Aorta (tissue), 5 donors: ENCODE measurements around the gene ARHGEF19. TPM values are rescaled to one million over a fixed set of nuclear protein-coding genes. Genes with fewer than 3 reads are reported as not detected.

Experiments
- ATAC-seq: fragments of 200-7000 bp; cut with Tn5 transposase; one replicate; pipeline ENCODE4 v1.9.1; 2022; ENCODE audit warnings: moderate library complexity; ENCODE audit not compliant: low FRiP score
- DNase-seq, 2 donors: peaks; one replicate each; pipeline ENCODE4 v3.0.0-alpha.2; 2020
- H3K27ac ChIP-seq, 2 donors: one replicate each; pipeline ENCODE4 v1.5.1; 2013; ENCODE audit warnings: low read length in 2 of 2, mild to moderate bottlenecking in 2 of 2, moderate library complexity in 2 of 2, control low read depth in 1 of 2, inconsistent platforms in 1 of 2, low read depth in 1 of 2
- H3K27me3 ChIP-seq, 2 donors: one replicate each; pipeline ENCODE4 v1.6.1; 2013; ENCODE audit warnings: control low read depth in 1 of 2, low read length in 1 of 2, mild to moderate bottlenecking in 1 of 2, moderate library complexity in 1 of 2; ENCODE audit not compliant: insufficient read depth in 2 of 2, control insufficient read depth in 1 of 2
- H3K36me3 ChIP-seq, 2 donors: one replicate each; pipeline ENCODE4 v1.6.1; 2013; ENCODE audit warnings: control low read depth in 1 of 2, low read length in 1 of 2, mild to moderate bottlenecking in 1 of 2; ENCODE audit not compliant: insufficient read depth in 2 of 2, control insufficient read depth in 1 of 2
- H3K4me1 ChIP-seq, 2 donors: one replicate each; pipeline ENCODE4 v1.6.1; 2013; ENCODE audit warnings: low read length in 2 of 2, control low read depth in 1 of 2, mild to moderate bottlenecking in 1 of 2, moderate library complexity in 1 of 2; ENCODE audit not compliant: insufficient read depth in 2 of 2, control insufficient read depth in 1 of 2
- H3K4me3 ChIP-seq, 2 donors: one replicate each; pipeline ENCODE4 v1.5.1; 2013; ENCODE audit warnings: low read length in 2 of 2, control low read depth in 1 of 2, mild to moderate bottlenecking in 1 of 2
- H3K9me3 ChIP-seq: one replicate; pipeline ENCODE4 v1.6.1; 2013; ENCODE audit warnings: mild to moderate bottlenecking, low read length; ENCODE audit not compliant: control insufficient read depth
- WGBS, 2 donors: extraction: QIAGEN DNeasy Blood & Tissue Kit; methylation state at CpG; one replicate each; pipeline ENCODE4 v1.1.7; 2013; 5-methylcytosine and 5-hydroxymethylcytosine counted together
- intact Hi-C, 2 donors: fragments of 100-400 bp; cut with DNase I; formaldehyde crosslinking; loops; one replicate each; pipeline versions ENCODE4 v1.14.2 to v1.15.0; 2022
- polyA plus RNA-seq, 2 donors: library from polyadenylated mRNA; stranded (reverse); fragments of 200-250 nt; gene quantifications; one replicate each; pipeline ENCODE4 v1.2.3, GENCODE V29; 2013
- total RNA-seq, 2 donors: library from RNA; stranded (reverse); fragmentation: NEBNext Ultra II Directional; extraction: Animal tissue kit (Norgen Biotek cat#: 25700); gene quantifications; one replicate each; pipeline ENCODE4 v1.2.1, GENCODE V29; 2021
- donor health status: healthy with polysubstance abuse.
- donor health status: Bipolar disorder and iron deficiency.
- donor health status: DM: no; HTN: no; CAD: no.
- donor health status: DM: no; HTN: no; CAD: no.
- donor health status: DM: yes; HTN: yes; CAD: no.

Gene ARHGEF19
- total and polyA plus RNA-seq, 4 donors = 3.3 to 19.7 (median 7.9) TPM

DNA sequence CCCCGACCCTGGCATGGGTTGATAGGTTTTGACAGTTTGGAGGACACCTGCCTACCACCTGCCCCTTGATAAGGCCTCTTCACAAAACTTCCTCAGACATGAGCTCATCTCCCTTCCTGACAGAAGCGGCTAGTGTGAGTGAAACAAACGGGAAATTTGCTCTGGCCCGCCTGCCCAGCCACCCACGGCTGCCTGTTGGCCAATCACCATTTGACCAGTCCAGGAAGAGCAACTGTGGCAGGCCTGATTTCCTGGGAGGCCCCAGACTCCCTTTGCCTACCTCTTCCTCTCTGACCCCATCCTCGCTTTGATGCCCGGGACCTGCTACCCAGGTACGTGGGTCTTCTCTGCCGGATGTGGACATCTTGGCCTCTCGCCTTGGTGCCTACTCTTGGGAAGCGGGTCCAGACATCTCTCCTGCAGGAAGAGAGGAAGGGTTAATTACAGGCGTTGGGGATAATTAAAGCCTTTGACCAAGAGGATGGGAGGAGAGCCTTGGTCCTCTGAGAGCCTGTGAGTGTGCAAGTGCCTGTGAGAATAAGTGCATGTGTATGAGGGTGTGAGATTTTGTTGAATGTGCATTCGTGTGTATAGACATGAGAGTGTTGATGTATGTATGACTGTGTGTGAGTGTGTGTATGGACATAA lies 55.5 kb downstream of the ARHGEF19 start:
- no peak for ATAC-seq
- H3K27me3 ChIP-seq = no peaks in the 10 kb centered on the region
- WGBS, 2 donors = 87 to 89% methylated on average over 13 of the region's 13 CpGs
- no peaks in the 10 kb centered on the region for H3K36me3 ChIP-seq
- intact Hi-C loops = no loop called here
- H3K27ac ChIP-seq = no peak overlapping the region
- H3K4me1 ChIP-seq = no peaks in the 10 kb centered on the region
- peak in 1 of 2 donors; percentile 73 for DNase-seq
- H3K9me3 ChIP-seq = no peaks in the 10 kb centered on the region
- H3K4me3 ChIP-seq = no peak overlapping the region

DNA sequence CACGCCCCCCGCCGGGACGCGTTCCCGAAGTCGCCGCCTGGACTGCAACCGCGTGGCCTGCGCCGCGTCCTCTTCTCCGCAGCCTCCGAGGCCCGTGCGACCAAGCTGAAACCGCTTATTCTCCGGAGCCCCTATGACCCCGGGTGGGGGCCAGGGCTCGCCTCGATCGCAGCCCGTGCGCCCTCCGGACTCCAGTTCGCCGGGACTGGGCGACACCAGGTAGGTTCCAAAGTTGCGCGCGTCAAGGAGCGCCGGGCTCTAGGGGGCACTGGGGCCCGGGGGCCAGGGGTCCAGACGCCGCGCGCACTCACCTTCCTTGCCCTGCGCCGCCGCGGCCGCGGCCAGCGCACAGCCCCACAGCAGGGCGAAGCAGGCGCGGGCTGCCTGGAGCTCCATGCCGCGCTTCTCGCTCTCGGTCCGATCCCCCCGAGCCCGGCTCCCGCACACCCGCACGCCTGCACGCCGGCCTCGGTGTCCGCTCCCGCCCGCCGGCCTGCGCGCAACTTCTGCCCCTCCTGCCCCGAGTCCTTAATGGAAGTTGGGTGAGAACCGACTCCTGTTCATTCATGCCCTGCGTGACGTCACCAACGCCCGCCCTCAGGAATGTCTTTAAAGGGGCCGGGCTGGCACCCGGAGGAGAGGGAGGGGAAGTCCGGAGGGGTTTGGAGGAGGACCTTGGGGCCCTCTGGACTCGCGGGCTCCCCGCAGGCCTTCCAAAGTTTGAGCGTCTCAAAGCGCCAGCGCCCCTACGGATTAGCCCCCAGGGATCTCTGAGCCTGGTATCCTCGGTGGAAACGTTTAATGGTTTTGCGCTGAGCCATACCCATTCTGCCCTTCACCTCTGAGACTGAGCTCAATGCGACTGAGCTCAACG lies 56.7 kb downstream of the ARHGEF19 start, which contains the start of gene EPHA2:
Gene EPHA2, minus strand, starts transcription at position 533 of the 874 bp plus-strand sequence. Its CDS starts 137 bp downstream, at position 396.
- intact Hi-C loops = loop anchor here in 1 of 2 donors (2.0 kb wide), 1 partner anchor 25 kb away; no protein-coding TSS in a partner anchor
- DNase-seq (peak; percentile 94 to 97), ATAC-seq (peak; percentile 67)
- H3K9me3 ChIP-seq = no peaks in the 10 kb centered on the region
- peak within 1 kb of the TSS; percentile 52 to 67 for H3K4me3 ChIP-seq
- no peaks in the 10 kb centered on the region for H3K27me3 ChIP-seq
- no peaks in the 10 kb centered on the region for H3K36me3 ChIP-seq
- 3% methylated on average over 84 to 89 of the region's 89 CpGs for WGBS, 2 donors
- no peaks in the 10 kb centered on the region for H3K4me1 ChIP-seq
- H3K27ac ChIP-seq = peak within 1 kb of the TSS; percentile 12 to 38

DNA sequence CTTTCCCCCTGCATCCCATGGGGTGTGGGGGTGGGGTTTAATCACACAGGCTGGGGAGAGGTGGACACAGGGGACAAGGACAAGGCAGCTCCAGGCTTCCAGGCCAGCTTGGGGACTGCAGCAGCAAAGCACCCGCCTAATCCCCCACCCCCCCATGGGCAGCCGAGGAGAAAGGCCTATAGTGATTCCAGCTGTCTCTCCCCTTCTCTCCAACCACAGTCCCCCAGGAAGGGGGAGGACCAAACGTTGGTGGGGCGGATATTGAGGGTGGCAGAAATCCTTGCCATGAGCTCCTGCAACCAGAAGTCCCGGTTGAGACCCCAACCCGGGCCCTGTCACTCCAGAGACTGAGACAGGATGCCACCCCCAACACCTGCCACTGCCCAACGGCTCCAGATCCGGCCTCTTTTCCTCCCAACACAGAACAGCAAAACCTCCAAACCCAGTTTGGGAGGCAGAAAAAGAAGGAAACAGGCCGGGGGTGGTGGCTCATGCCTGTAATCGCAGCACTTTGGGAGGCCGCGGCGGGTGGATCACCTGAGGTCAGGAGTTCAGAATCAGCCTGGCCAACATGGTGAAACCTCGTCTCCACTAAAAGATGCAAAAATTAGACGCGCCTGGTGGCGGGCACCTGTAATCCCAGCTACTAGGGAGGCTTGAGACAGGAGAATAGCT lies 58.3 kb downstream of the ARHGEF19 start:
- Histone ChIP-seq H3K27me3 (no peaks in the 10 kb centered on the region), H3K9me3 (no peaks in the 10 kb centered on the region), H3K27ac (no peak overlapping the region), H3K4me1 (no peaks in the 10 kb centered on the region), H3K4me3 (no peak overlapping the region), H3K36me3 (no peaks in the 10 kb centered on the region)
- DNase-seq (no peak), ATAC-seq (no peak)
- intact Hi-C loops = loop anchor here in 1 of 2 donors (2.0 kb wide), 1 partner anchor 27 kb away; no protein-coding TSS in a partner anchor
- WGBS, 2 donors = 56 to 68% methylated on average over 17 of the region's 17 CpGs

DNA sequence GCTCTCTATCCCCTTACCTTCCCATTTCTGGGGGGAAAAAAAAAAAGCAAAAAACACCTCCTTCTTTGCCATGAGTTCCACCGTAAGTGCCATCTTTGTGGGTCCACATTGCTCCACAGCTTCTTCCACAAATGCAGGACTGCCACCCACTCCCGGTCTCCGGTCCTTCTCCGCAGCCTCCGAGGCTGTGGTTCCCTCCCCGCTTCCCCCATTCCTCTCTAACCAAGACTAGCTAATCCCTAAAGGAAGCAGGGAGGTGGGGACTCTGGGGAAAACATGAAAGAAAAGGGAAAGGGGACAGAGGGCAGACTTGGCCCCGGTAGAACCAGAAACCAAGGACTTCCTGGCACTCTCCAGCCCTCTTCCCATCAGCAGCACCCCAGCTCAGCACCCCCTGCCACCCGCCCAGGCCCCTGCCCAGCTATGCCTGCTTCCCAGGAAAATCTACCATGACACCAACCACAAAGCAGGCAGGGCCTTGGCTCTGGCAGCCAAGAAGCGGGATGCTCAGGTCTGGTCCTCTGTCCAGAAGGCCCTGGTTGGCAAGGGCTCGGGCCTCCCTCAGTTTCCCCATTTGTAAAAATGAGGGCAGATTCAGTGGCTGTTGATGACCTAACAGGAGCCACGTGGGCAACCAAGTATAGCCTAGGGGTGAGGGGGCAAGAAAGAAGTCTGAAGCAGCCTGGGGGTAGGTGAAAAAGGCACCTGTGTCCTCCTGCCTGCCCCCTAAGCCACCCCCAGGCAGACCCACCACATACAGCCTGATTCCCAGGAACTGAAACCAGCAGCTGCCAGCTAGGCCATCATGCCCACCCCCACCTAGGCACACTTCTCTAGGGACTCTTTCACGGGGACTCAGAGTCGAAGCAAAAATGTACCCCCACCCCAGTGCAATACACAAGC lies 59.1 kb downstream of the ARHGEF19 start:
- no peaks in the 10 kb centered on the region for H3K4me1 ChIP-seq
- ATAC-seq = no peak
- intact Hi-C loops = no loop called here
- no peak for DNase-seq
- H3K27ac ChIP-seq = no peak overlapping the region
- H3K27me3 ChIP-seq = no peaks in the 10 kb centered on the region
- WGBS, 2 donors = 78 to 89% methylated on average over 13 of the region's 13 CpGs
- H3K4me3 ChIP-seq = no peak overlapping the region
- peaks cover 0 to under 1% of the 10 kb centered on the region in 2 donors for H3K36me3 ChIP-seq
- no peaks in the 10 kb centered on the region for H3K9me3 ChIP-seq

DNA sequence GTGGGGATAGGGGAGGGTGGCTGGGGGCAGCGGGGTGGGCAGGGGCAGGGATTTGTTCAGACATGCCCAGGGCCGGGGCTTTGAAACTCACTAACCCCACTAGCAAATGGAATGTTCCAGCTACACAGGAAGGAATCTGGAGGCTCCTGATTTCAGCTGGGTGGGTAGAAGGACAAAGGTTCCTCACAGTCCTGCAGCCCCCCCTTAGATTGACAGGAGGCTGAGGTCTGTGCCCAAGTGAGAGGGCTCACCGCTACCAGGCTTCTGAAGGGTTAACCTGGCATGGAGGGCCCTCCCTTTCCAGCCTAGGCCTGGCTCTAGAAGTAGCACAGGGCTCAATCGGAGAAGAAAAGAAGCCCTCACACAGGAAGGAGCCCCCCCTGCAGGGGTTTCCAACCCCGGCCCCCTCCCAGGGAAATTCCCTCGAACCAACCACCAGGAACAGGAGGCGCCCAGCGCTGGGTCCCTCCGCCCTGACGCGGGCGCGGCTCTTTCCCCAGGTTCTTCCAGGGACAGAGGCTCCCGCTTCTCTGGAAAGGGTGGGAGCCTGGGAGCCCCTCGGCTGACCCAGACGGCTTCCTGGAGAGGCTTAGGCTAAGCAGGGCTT lies 59.9 kb downstream of the ARHGEF19 start:
- ATAC-seq (no peak), DNase-seq (no peak)
- H3K4me1 ChIP-seq = no peaks in the 10 kb centered on the region
- WGBS, 2 donors = 84 to 86% methylated on average over 16 of the region's 16 CpGs
- no peaks in the 10 kb centered on the region for H3K9me3 ChIP-seq
- H3K27me3 ChIP-seq = no peaks in the 10 kb centered on the region
- no peak overlapping the region for H3K27ac ChIP-seq
- intact Hi-C loops = no loop called here
- H3K4me3 ChIP-seq = no peak overlapping the region
- H3K36me3 ChIP-seq = peaks cover 0 to 2% of the 10 kb centered on the region in 2 donors

DNA sequence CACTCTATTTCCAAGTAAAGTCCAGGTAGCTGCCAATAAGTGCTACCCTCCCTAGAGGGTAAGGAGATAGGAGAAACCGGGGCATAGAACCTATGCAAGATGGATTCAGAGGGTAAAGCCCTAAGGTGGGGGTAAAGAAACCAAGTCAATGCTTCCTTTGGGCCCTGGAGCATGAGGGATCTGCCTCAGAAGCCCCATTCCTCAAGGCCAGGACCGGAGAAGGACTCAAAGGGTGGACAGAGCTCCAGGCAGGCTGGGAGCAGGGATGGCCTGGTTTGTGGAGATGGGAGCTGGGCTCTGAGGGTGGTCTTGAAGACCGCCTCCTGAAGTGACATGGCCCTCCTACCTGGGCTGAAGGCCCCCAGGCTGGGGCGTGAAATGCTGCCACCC lies 60.5 kb downstream of the ARHGEF19 start:
- DNase-seq (no peak), ATAC-seq (no peak)
- Histone ChIP-seq H3K36me3 (peaks cover 0 to 2% of the 10 kb centered on the region in 2 donors), H3K27ac (no peak overlapping the region), H3K27me3 (no peaks in the 10 kb centered on the region), H3K4me3 (no peak overlapping the region), H3K9me3 (no peaks in the 10 kb centered on the region), H3K4me1 (no peaks in the 10 kb centered on the region)
- intact Hi-C loops = no loop called here
- WGBS, 2 donors = 92 to 96% methylated on average over 4 of the region's 4 CpGs

DNA sequence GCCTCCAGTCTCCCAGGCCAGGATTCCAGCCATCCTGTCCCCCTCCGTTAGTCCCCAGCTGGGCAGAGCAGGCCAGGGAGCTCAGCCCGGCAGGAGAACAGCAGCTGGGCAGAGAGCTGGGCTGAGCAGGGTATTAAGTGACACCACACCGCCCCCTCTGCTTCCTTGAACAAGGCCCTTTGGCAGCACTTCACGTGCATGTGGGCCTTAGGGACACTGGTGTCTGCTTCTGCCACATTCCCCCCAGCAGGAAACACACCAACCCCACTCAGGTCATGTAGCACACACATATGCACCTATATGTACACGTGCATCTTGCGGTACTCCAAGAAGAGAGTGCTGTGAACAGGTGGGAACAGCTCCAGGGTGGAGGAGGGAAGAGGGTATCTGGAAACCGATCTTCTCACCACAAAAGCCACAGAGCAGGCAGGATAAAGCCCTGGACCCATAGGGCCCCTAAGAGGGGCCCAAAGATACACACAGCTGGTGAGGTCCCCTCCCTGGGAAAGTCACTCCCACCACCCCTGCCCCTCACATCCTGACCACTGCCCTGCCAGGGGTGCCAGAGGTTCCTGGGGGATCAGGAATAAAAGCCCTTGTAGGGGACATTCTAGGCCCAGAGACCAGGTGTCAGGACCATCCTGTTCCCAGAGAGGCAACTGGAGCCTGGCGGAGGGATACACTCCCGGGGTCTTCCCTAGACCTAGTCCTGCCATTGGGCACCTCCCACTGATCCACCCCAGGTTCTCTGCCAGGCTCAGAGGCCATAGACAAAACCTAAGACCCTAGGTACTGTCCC lies 61.1 kb downstream of the ARHGEF19 start:
- H3K27ac ChIP-seq = no peak overlapping the region
- intact Hi-C loops = no loop called here
- H3K4me1 ChIP-seq = no peaks in the 10 kb centered on the region
- H3K4me3 ChIP-seq = no peak overlapping the region
- H3K36me3 ChIP-seq = peaks cover 0 to 2% of the 10 kb centered on the region in 2 donors
- 67% methylated on average over 9 of the region's 9 CpGs for WGBS, 2 donors
- H3K9me3 ChIP-seq = no peaks in the 10 kb centered on the region
- DNase-seq = no peak
- no peak for ATAC-seq
- H3K27me3 ChIP-seq = no peaks in the 10 kb centered on the region
